ENCODE measurements around the gene IFITM5. TPM values are rescaled to one million over a fixed set of nuclear protein-coding genes. Genes with fewer than 3 reads are reported as not detected.
"Not testable (repeated sequence)": the region's sequence is repeated elsewhere in the genome, so short reads cannot be mapped to it uniquely, and the experiment has no call there.

Gene IFITM5
- total RNA-seq, 1 donor from 2014 or later, result not detected

DNA sequence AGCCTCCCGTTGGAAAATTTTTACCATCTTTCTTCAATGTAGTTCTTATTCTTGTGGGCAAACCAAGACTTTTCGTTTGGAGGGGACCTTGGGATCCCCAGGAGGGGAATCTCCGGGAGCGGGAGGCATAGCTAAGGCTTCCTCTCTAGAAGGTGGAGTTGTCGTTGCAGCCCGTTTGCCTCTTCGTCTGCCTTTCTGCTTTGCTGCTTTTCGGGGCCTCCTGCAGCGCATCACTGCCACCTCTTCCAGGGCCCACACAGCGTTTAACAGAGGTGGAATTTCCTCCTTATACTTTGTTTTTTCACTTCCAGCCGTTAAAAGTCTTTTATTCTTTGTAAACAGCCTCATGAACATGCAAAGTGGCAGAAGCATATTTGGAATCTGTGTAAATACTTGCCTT lies 24.8 kb upstream of the IFITM5 start:
- DNase-seq (ENCODE audit: low spot score in 2 of 2, unreplicated experiment in 2 of 2), result no peak

DNA sequence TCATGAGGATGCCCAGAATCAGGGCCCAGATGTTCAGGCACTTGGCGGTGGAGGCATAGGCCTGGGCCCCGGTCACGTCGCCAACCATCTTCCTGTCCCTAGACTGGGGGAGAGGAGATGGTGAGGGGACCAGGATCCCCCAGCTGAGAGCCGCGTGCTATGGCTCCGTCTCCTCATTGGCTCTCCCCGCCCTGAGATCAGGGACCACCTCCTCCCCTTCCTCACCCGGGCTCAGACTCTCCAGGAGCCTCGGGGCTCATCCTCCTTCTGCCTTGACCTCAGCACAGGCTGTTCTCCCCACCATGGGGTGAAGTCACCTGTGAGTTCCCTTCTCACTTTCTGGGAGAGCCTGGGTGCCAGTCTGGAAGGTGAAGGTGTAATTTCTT lies 20.6 kb upstream of the IFITM5 start:
- not testable (repeated sequence) for DNase-seq (ENCODE audit: low spot score in 2 of 2, unreplicated experiment in 2 of 2)

More for the DNA sequence above, 24.8 kb upstream of the IFITM5 start:
- TF ChIP-seq, protein P1, sequence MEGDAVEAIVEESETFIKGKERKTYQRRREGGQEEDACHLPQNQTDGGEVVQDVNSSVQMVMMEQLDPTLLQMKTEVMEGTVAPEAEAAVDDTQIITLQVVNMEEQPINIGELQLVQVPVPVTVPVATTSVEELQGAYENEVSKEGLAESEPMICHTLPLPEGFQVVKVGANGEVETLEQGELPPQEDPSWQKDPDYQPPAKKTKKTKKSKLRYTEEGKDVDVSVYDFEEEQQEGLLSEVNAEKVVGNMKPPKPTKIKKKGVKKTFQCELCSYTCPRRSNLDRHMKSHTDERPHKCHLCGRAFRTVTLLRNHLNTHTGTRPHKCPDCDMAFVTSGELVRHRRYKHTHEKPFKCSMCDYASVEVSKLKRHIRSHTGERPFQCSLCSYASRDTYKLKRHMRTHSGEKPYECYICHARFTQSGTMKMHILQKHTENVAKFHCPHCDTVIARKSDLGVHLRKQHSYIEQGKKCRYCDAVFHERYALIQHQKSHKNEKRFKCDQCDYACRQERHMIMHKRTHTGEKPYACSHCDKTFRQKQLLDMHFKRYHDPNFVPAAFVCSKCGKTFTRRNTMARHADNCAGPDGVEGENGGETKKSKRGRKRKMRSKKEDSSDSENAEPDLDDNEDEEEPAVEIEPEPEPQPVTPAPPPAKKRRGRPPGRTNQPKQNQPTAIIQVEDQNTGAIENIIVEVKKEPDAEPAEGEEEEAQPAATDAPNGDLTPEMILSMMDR (IDR thresholded peaks at IDR 0.05; ENCODE audit: unreplicated experiment), result no peak
- Mint-ChIP-seq H3K27me3 (ENCODE audit: low read depth) (no peaks in the 10 kb centered on the region), H3K4me3 (peak overlapping the region; percentile 32), H3K4me1 (peaks cover 36% of the 10 kb centered on the region), H3K36me3 (no peaks in the 10 kb centered on the region), H3K9me3 (no peaks in the 10 kb centered on the region), H3K27ac (peak overlapping the region; percentile 95)

DNA sequence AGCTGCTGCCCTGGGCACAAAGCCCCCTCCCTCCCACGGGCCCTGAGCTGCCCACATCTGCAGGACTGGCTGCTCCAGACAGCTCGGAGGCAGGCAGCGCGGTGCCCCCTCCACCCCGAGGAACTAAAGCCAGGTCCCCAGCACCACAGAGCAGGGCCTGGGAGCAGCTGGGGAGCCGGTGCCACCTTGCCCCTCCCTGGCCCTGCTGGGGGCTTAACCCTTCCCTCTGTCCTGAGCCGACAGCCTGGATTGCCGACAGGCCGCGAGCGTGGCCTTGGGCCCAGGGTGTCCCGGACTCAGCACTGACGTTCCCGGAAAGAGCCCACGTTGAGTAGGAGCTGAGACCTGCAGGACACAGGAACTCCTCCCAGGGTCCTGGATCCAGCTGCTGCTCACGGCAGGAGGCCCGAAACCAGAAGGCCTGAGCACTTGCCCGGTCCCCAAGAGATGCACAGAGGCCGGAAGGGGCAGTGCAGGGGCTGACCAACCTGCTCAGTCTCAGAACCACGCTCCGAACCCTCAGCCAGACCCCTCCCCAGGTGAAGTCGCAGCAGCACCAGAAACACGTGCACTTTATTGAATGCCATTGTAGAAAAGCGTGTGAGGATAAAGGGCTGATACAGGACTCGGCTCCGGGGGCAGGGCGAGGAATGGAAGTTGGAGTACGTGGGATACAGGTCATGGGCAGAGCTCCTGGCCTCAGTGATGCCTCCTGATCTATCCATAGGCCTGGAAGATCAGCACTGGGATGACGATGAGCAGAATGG lies 20.0 kb upstream of the IFITM5 start:
- H3K4me1 Mint-ChIP-seq, result peaks cover 39% of the 10 kb centered on the region
- peak overlapping the region; percentile 99 for H3K27ac Mint-ChIP-seq
- DNase-seq (ENCODE audit: low spot score in 2 of 2, unreplicated experiment in 2 of 2); H3K9me3 Mint-ChIP-seq; H3K36me3 Mint-ChIP-seq: not testable (repeated sequence)
- peaks cover 19% of the 10 kb centered on the region for H3K27me3 Mint-ChIP-seq (ENCODE audit: low read depth)
- peak overlapping the region; percentile 90 for H3K4me3 Mint-ChIP-seq

More for the DNA sequence above, 20.6 kb upstream of the IFITM5 start:
- not testable (repeated sequence) for H3K36me3 Mint-ChIP-seq, H3K9me3 Mint-ChIP-seq
- peak overlapping the region; percentile 90 for H3K4me3 Mint-ChIP-seq
- H3K27me3 Mint-ChIP-seq (ENCODE audit: low read depth), result peaks cover 19% of the 10 kb centered on the region
- peak overlapping the region; percentile 99 for H3K27ac Mint-ChIP-seq
- peaks cover 39% of the 10 kb centered on the region for H3K4me1 Mint-ChIP-seq

DNA sequence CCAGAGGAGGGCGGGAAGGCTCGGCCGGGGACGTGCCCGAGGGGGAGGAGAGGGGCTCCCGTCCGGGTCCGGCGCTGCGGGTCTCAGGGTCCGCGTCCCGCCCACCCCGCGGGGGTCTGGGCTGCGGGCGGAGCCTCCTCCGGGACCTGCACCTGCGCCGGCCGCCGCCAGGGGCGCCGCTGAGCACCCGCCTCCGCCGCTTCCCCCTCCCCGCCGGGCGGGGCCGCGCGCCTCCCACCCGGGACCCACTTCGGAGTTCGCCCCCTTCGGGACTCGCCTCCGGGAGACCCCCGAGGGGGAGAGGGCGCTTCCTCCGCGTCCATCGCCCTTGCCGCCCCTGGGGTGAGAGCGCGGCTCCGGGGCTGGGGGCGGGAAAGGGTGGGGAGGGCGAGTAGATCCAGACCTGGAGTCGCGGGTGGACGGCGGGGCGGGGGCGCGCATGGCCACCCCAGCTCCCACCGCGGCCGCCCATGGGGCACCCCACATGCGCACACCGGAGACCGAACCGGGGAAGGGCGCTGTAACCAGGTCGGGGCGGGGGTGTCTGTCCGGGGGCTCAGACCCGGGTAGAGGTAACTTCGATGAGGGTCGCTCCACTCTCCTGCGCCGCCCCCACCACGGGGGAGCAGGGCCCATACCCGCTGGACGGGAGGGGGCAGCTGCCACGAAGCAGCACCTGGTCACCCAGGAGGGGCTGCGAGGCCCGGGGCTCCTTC lies 19.2 kb upstream of the IFITM5 start:
- H3K4me3 Mint-ChIP-seq; DNase-seq (ENCODE audit: low spot score in 2 of 2, unreplicated experiment in 2 of 2); H3K36me3 Mint-ChIP-seq; H3K27ac Mint-ChIP-seq; H3K9me3 Mint-ChIP-seq: not testable (repeated sequence)
- peaks cover 19% of the 10 kb centered on the region for H3K27me3 Mint-ChIP-seq (ENCODE audit: low read depth)
- H3K4me1 Mint-ChIP-seq, result peaks cover 41% of the 10 kb centered on the region

DNA sequence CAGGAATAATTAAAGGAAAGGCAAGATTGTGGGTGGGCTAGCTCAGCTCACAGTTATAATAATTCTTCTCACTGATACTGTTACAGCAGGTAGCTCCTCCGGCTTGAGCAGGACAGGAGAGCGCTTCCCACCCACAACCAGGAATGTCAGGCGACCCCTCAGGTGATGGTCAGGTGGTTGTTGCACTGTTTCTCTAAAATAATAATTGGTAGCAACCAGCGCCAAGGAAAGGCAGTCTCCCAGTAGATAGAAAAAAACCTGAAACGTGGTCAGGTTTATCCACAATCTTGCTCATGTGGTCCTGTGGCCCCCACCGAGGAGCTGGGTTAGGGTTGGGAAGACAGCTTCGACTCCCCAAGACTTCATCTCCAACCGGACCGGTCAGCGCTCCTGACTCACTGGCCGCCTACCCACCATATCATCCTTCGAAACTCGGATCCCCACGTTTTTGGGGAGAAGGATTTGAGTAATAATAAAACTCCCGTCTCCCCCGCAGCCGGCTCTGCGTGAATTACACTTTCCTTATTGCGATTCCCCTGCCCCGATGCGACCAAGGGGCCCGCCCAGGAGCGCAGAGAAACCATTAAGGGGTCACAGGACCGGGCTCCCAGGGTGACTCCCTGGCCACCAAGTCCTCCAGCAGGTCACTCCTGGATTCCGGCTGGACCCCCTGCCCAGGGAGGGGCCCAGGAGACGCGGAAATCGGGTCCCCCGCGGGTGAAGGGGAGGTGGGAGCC lies 18.5 kb upstream of the IFITM5 start:
- H3K27ac Mint-ChIP-seq; H3K36me3 Mint-ChIP-seq; H3K9me3 Mint-ChIP-seq; DNase-seq (ENCODE audit: low spot score in 2 of 2, unreplicated experiment in 2 of 2): not testable (repeated sequence)
- peaks cover 49% of the 10 kb centered on the region for H3K4me1 Mint-ChIP-seq
- peaks cover 19% of the 10 kb centered on the region for H3K27me3 Mint-ChIP-seq (ENCODE audit: low read depth)
- peak overlapping the region; percentile 64 for H3K4me3 Mint-ChIP-seq

DNA sequence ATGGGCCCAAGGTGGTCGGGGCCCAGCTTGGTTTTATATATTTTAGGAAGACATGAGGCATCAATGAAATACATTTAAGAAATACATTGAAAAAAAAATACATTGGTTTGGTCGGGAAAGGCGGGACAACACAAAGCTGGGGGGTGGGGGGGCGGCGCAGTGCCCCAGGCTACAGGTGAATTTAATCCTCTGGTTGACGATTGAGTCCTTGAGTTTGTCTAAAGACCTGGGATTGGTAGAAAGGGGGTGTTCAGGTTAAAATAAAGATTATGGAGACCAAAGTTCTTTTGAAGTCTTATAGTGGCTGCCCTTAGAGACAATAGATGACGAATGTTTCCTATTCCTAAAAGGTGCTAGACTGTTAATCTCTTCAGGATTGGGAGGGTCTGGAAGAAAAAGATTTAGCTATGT lies 17.6 kb upstream of the IFITM5 start:
- Mint-ChIP-seq H3K4me1 (peaks cover 57% of the 10 kb centered on the region), H3K4me3 (peak overlapping the region; percentile 64), H3K27ac (peak overlapping the region; percentile 53), H3K36me3 (no peaks in the 10 kb centered on the region), H3K27me3 (ENCODE audit: low read depth) (peaks cover 19% of the 10 kb centered on the region), H3K9me3 (no peaks in the 10 kb centered on the region)
- DNase-seq (ENCODE audit: low spot score in 2 of 2, unreplicated experiment in 2 of 2), result no peak
- TF ChIP-seq, protein P1 (IDR thresholded peaks at IDR 0.05; ENCODE audit: unreplicated experiment), result no peak

DNA sequence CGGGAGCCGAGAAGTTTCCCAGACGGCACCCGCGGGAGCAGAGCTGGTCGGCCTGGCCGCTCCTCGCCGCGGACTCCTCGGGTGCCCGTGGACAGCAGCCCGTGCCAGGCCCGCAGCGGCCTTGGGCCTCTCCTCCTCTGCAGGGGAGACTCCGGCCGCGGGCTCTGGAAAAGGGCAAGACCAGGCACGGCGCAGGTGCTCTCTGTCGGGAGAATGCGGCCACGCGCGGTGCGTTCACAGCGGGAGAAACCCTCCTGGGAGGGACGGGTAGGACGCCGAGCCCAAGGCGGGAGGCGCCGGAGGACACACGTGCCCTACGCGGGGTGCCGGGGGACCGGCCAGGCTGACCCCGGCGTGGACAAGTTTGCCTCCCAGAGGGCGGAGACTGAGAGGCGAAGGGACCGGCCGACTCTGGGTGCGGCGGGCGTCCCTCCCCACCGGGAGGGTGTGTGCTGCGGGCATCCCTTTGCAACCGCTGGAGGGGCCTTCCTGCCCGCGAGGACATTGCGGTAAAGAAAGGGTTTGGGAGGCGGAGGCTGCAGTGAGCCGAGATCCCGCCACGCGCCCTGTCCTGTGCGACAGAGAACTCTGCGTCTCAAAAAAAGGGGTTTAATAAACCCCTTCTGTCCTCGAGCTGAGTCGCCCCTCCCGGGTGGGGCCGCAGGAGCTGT lies 16.8 kb upstream of the IFITM5 start:
- peaks cover 19% of the 10 kb centered on the region for H3K27me3 Mint-ChIP-seq (ENCODE audit: low read depth)

More for the DNA sequence above, 16.8 kb upstream of the IFITM5 start:
- no peak overlapping the region for H3K27ac Mint-ChIP-seq
- no peaks in the 10 kb centered on the region for H3K36me3 Mint-ChIP-seq
- H3K9me3 Mint-ChIP-seq, result no peaks in the 10 kb centered on the region
- no peak for DNase-seq (ENCODE audit: low spot score in 2 of 2, unreplicated experiment in 2 of 2)
- peaks cover 60% of the 10 kb centered on the region for H3K4me1 Mint-ChIP-seq
- TF ChIP-seq, protein P1 (IDR thresholded peaks at IDR 0.05; ENCODE audit: unreplicated experiment), result no peak
- H3K4me3 Mint-ChIP-seq, result peak overlapping the region; percentile 64
